HCT116 (cell line): Measurements from ENCODE around the gene TSPOAP1. TPM values are rescaled to one million over a fixed set of nuclear protein-coding genes. Genes with fewer than 3 reads are reported as not detected.

Experiments
- ATAC-seq: fragments of 200-7000 bp; cut with Tn5 transposase; 2 replicates; pipeline ENCODE4 v1.9.1; 2020; ENCODE audit warnings: mild to moderate bottlenecking, moderate library complexity
- BruUV-seq: library from RNA; stranded (reverse); fragments of 400-500 nt; replicated peaks from 2 replicates; lab custom pipeline; 2021; lab: Mats Ljungman, UMichigan
- CTCF ChIA-PET: fragments of 300-600 bp; sonication (Branson Sonifier 250); formaldehyde crosslinking; loops from one replicate; lab custom pipeline; 2021; ENCODE audit warnings: antibody characterized with exemption; lab: Charles Lee
- POLR2A ChIA-PET: fragments of 300-600, 350-600 bp; sonication (Branson Sonifier 250); formaldehyde crosslinking; loops from one replicate; lab custom pipeline; 2021; ENCODE audit warnings: antibody characterized with exemption; lab: Charles Lee
- RAD21 ChIA-PET, 2 experiments: fragments of 300-600 bp; sonication (Branson Sonifier 250); formaldehyde crosslinking; loops; one replicate each; lab custom pipeline; 2023; ENCODE audit warnings: low total read pairs in 2 of 2; ENCODE audit not compliant: uncharacterized antibody in 2 of 2, unreplicated experiment in 2 of 2, low non-redundant PET in 1 of 2; lab: Charles Lee
- DNase-seq: peaks from one replicate; pipeline ENCODE4 v3.0.0-alpha.2; 2010; ENCODE audit warnings: low read depth, low spot score
- H2AFZ ChIP-seq: fragments of 200-600 bp; shearing (Covaris generic), sonication (generic); 2 replicates; pipeline ENCODE4 v1.6.1; 2017; ENCODE audit warnings: low read depth, mixed run types, mixed read lengths, antibody characterized with exemption, low read length; ENCODE audit not compliant: poor library complexity, severe bottlenecking
- H3K27ac ChIP-seq: 2 replicates; pipeline ENCODE4 v1.5.1; 2012; ENCODE audit warnings: low read depth, low read length
- H3K27me3 ChIP-seq: fragments of 200-600 bp; sonication (generic); 2 replicates; pipeline ENCODE4 v1.6.1; 2016; ENCODE audit warnings: mixed run types, low read length, mixed read lengths; ENCODE audit not compliant: insufficient read depth
- H3K36me3 ChIP-seq, 2 experiments: fragments of 200-500 bp in 1 of 2; fragments of 200-600 bp in 1 of 2; sonication (Bioruptor generic) in 1 of 2; sonication (generic) in 1 of 2; 2 replicates each; pipeline versions ENCODE4 v1.5.1 to v1.6.1; 2014 to 2016; ENCODE audit warnings: low read length in 2 of 2, inconsistent platforms in 1 of 2, mixed read lengths in 1 of 2, mixed run types in 1 of 2; ENCODE audit not compliant: insufficient read depth in 2 of 2, control insufficient read depth in 1 of 2
- H3K4me1 ChIP-seq, 2 experiments: fragments of 200-600 bp in 1 of 2; sonication (generic) in 1 of 2; 2 replicates each; pipeline versions ENCODE4 v1.5.1 to v1.6.1; 2012 to 2017; ENCODE audit warnings: low read length in 2 of 2, inconsistent platforms in 1 of 2, mild to moderate bottlenecking in 1 of 2, mixed read lengths in 1 of 2, mixed run types in 1 of 2, moderate library complexity in 1 of 2; ENCODE audit not compliant: insufficient read depth in 2 of 2, control insufficient read depth in 1 of 2
- H3K4me2 ChIP-seq: fragments of 200-600 bp; sonication (generic); 2 replicates; pipeline ENCODE4 v1.6.1; 2017; ENCODE audit warnings: mixed run types, low read length, mixed read lengths
- H3K4me3 ChIP-seq, 2 experiments: fragments of 200-600 bp in 1 of 2; sonication (generic) in 1 of 2; replicated peaks in 1 of 2; 2 replicates each; pipeline ENCODE4 v1.5.1; 2011 to 2016; ENCODE audit warnings: low read length in 2 of 2, control low read depth in 1 of 2, low read depth in 1 of 2, mild to moderate bottlenecking in 1 of 2, mixed read lengths in 1 of 2, mixed run types in 1 of 2
- H3K79me2 ChIP-seq: fragments of 200-600 bp; sonication (generic); 2 replicates; pipeline ENCODE4 v1.6.1; 2017; ENCODE audit warnings: mild to moderate bottlenecking, mixed run types, low read length, moderate library complexity, mixed read lengths; ENCODE audit not compliant: insufficient read depth
- H3K9ac ChIP-seq: fragments of 200-600 bp; sonication (generic); 2 replicates; pipeline ENCODE4 v1.6.1; 2016; ENCODE audit warnings: low read length, mixed read lengths
- H3K9me2 ChIP-seq: fragments of 200-600 bp; sonication (generic), shearing (Covaris generic); 2 replicates; pipeline ENCODE4 v1.6.1; 2017; ENCODE audit warnings: mixed run types, mild to moderate bottlenecking, moderate library complexity; ENCODE audit not compliant: insufficient read depth
- H3K9me3 ChIP-seq, 2 experiments: fragments of 200-500 bp in 1 of 2; fragments of 200-600 bp in 1 of 2; sonication (Bioruptor generic) in 1 of 2; sonication (generic) in 1 of 2; 2 replicates each; pipeline ENCODE4 v1.6.1; 2014 to 2017; ENCODE audit warnings: low read length in 2 of 2, mixed read lengths in 2 of 2, inconsistent platforms in 1 of 2, low read depth in 1 of 2, mild to moderate bottlenecking in 1 of 2, mixed run types in 1 of 2, moderate library complexity in 1 of 2; ENCODE audit not compliant: control insufficient read depth in 1 of 2, insufficient read depth in 1 of 2
- H4K20me1 ChIP-seq: fragments of 200-600 bp; sonication (generic), shearing (Covaris generic); 2 replicates; pipeline ENCODE4 v1.6.1; 2017; ENCODE audit warnings: mixed run types, mild to moderate bottlenecking, moderate library complexity; ENCODE audit not compliant: insufficient read depth
- CEBPB ChIP-seq: IDR thresholded peaks from 2 replicates; pipeline ENCODE4 v1.6.1; 2012; ENCODE audit warnings: low read depth
- ELF1 ChIP-seq: IDR thresholded peaks from 2 replicates; pipeline ENCODE4 v1.6.1; 2012; ENCODE audit warnings: low read depth, borderline replicate concordance
- POLR2AphosphoS5 ChIP-seq: IDR thresholded peaks from 2 replicates; pipeline ENCODE4 v1.6.1; 2011; ENCODE audit warnings: mild to moderate bottlenecking, low read depth, low read length, moderate library complexity
- RAD21 ChIP-seq: IDR thresholded peaks from 2 replicates; pipeline ENCODE4 v1.6.1; 2012; ENCODE audit warnings: low read depth, mild to moderate bottlenecking
- TCF7L2 ChIP-seq: IDR thresholded peaks from 2 replicates; pipeline ENCODE4 v1.7.0; 2011; ENCODE audit warnings: borderline replicate concordance, inconsistent platforms; ENCODE audit not compliant: insufficient read depth, insufficient read length; ENCODE audit errors: extremely low read depth
- YY1 ChIP-seq: IDR thresholded peaks from 2 replicates; pipeline ENCODE4 v1.6.1; 2011; ENCODE audit warnings: low read length, low read depth, moderate library complexity, mild to moderate bottlenecking; ENCODE audit not compliant: insufficient replicate concordance; ENCODE audit errors: extremely low read depth
- ZFX ChIP-seq: fragments of 450-650 bp; IDR thresholded peaks from 2 replicates; pipeline ENCODE4 v1.6.1; 2017
- intact Hi-C: fragments of 100-400 bp; cut with micrococcal nuclease; formaldehyde crosslinking; loops from 2 replicates; pipeline ENCODE4 v1.10.0; 2022
- total RNA-seq: library from RNA; stranded (reverse); gene quantifications from one replicate; pipeline ENCODE4 v1.2.1, GENCODE V29; 2021; ENCODE audit not compliant: unreplicated experiment
- TF ChIP-seq, protein P1 (sequence below), 3 experiments: fragments of 200-600 bp in 1 of 3; sonication (generic) in 1 of 3; IDR thresholded peaks in 2 of 3; conservative IDR thresholded peaks in 1 of 3; 2 replicates each; pipeline ENCODE4 v1.5.1; 2012 to 2017; ENCODE audit warnings: low read depth in 2 of 3, low read length in 2 of 3, antibody characterized with exemption in 1 of 3, borderline replicate concordance in 1 of 3, control low read depth in 1 of 3, mild to moderate bottlenecking in 1 of 3, mixed read lengths in 1 of 3, mixed run types in 1 of 3, moderate library complexity in 1 of 3; ENCODE audit not compliant: insufficient read depth in 1 of 3

The TSPOAP1 gene
- total RNA-seq, 1 experiment from 2014 or later: 0.27 TPM

DNA sequence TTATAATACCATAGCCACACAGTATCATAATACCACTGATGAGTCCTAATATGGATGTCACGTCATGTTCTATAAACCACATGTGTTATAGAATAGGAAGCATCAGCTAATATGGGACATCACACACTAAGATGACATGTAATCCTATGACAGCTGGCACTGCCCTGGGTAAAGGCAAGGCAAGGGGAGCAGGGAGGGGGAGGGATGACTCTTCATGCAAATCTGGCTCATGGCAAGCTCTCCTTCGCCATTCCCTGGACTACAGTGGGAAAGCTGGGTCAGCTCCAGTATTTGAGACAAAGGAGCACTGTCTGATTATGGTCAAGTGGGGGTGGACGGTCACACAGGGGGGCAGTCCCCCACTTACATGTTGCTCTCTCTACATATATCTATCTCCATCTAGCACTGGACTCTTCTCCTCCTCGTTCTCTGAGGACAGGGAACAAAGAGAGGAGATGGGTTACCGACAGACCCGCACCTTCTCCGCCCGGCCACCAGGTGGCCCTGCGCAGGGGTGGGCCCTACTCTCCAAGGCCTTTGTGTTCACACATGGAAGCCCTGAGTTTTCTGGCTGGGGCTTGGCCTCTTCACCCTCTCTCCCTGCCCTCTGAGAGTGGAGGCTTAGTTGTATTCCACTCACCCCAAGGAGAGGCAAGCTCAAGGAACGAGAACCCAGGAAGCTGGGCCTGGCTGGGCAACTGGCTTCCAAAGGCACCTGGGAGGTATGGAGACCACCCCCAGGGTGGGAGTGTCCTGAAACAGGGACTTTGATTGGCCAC, 24.4 kb downstream of the TSPOAP1 start:
- ATAC-seq (peak; percentile 96), DNase-seq (peak; percentile 62)
- Histone ChIP-seq H3K9me2 (no peaks in the 10 kb centered on the region), H3K27me3 (no peaks in the 10 kb centered on the region), H3K4me1 (peaks cover 0 to 9% of the 10 kb centered on the region in 2 experiments; a peak in 2 of 4 replicates), H3K4me2 (peak overlapping the region; percentile 41), H3K36me3 (no peaks in the 10 kb centered on the region), H3K9me3 (no peaks in the 10 kb centered on the region), H3K27ac (no peak overlapping the region; the same call in 1 of the 2 replicates), H3K4me3 (no peak overlapping the region), H3K79me2 (no peaks in the 10 kb centered on the region), H4K20me1 (no peaks in the 10 kb centered on the region), H2AFZ (peak overlapping the region; percentile 84), H3K9ac (no peak overlapping the region)
- TF ChIP-seq, protein P1, sequence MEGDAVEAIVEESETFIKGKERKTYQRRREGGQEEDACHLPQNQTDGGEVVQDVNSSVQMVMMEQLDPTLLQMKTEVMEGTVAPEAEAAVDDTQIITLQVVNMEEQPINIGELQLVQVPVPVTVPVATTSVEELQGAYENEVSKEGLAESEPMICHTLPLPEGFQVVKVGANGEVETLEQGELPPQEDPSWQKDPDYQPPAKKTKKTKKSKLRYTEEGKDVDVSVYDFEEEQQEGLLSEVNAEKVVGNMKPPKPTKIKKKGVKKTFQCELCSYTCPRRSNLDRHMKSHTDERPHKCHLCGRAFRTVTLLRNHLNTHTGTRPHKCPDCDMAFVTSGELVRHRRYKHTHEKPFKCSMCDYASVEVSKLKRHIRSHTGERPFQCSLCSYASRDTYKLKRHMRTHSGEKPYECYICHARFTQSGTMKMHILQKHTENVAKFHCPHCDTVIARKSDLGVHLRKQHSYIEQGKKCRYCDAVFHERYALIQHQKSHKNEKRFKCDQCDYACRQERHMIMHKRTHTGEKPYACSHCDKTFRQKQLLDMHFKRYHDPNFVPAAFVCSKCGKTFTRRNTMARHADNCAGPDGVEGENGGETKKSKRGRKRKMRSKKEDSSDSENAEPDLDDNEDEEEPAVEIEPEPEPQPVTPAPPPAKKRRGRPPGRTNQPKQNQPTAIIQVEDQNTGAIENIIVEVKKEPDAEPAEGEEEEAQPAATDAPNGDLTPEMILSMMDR (IDR thresholded peaks at IDR 0.05 in 2 of 3, conservative IDR thresholded peaks at IDR 0.05 in 1 of 3; ENCODE audit: borderline replicate concordance in 1 of 3, insufficient read depth in 1 of 3, low read depth in 2 of 3, low read length in 2 of 3): peak; percentile 82 to 99 (median 99)
- TF ChIP-seq POLR2AphosphoS5 (no peak), CEBPB (no peak), YY1 (no peak), ZFX (peak; percentile 27; the same call in 1 of the 2 replicates), ELF1 (no peak), RAD21 (peak; percentile 68), TCF7L2 (peak; percentile 83)
- POLR2A ChIA-PET: interaction anchor here (1.3 kb wide), 1 partner anchor 113 kb away, joined by 3 read pairs; the partner anchor contains the start of gene RNF43
- CTCF ChIA-PET: interaction anchor here (0.6 to 4.8 kb wide), 8 partner anchors 9 to 144 kb away, joined by 3 to 27 read pairs (median 4); partner anchors contain the start of gene RNF43
- BruUV-seq: no TSS peak
- RAD21 ChIA-PET: interaction anchor here in 1 of 2 experiments (1.4 kb wide), 1 partner anchor 13 kb away, joined by 4 read pairs; no protein-coding TSS in a partner anchor
- intact Hi-C loops: loop anchor here (1.0 kb wide), 1 partner anchor 143 kb away; no protein-coding TSS in a partner anchor
